ENCODE data around the gene ADAP2.

DNA sequence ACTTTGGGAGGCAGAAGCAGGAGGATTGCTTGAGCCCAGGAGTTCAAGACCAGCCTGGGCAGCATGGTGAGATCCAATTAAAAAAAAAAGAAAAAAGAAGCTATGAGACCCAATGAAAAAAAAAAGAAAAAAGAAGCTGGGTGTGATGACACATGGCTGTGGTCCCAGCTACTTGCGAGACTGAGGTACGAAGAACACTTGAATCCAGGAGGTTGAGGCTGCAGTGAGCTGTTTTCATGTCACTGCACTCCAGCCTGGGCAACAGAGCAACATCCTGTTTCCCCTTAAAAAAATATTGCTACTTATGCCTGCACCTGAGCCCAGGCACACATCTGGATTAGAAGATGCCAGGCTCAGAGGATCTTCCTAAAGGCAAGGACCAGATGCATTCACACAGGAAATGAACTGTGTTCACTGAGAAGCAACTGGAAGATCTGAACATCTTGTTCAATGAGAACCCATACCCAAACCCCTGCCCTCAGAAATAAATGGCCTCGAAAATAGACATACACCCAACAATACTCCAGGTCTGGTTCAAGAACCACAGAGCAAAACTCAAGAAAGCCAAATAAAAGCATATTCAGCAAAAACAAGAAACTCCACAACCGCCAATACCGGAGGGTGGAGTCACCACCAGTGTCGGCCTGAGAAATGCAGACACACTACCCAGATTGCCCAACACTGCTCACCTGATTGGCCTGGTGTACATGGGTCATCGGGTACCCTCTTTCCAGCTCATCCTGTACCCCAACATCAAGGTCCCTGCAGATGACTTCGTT lies 53.5 kb downstream of the ADAP2 start:
- TF ChIP-seq EP300 (IDR thresholded peaks at IDR 0.05) (no peak), POLR2A (IDR thresholded peaks at IDR 0.05) (no peak), POLR2AphosphoS5 (IDR thresholded peaks at IDR 0.05) (no peak)
- TF ChIP-seq, protein P1, sequence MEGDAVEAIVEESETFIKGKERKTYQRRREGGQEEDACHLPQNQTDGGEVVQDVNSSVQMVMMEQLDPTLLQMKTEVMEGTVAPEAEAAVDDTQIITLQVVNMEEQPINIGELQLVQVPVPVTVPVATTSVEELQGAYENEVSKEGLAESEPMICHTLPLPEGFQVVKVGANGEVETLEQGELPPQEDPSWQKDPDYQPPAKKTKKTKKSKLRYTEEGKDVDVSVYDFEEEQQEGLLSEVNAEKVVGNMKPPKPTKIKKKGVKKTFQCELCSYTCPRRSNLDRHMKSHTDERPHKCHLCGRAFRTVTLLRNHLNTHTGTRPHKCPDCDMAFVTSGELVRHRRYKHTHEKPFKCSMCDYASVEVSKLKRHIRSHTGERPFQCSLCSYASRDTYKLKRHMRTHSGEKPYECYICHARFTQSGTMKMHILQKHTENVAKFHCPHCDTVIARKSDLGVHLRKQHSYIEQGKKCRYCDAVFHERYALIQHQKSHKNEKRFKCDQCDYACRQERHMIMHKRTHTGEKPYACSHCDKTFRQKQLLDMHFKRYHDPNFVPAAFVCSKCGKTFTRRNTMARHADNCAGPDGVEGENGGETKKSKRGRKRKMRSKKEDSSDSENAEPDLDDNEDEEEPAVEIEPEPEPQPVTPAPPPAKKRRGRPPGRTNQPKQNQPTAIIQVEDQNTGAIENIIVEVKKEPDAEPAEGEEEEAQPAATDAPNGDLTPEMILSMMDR (IDR thresholded peaks at IDR 0.05): no peak
